ENCODE data around the gene FER. TPM values are rescaled to one million over a fixed set of nuclear protein-coding genes. Genes with fewer than 3 reads are reported as not detected.

The FER gene
- total and polyA plus RNA-seq, 2 of the 8 experiments (the other 6 are each of a cell fraction or from before 2014, with no cell fraction given): 1.3 to 15.8 TPM

DNA sequence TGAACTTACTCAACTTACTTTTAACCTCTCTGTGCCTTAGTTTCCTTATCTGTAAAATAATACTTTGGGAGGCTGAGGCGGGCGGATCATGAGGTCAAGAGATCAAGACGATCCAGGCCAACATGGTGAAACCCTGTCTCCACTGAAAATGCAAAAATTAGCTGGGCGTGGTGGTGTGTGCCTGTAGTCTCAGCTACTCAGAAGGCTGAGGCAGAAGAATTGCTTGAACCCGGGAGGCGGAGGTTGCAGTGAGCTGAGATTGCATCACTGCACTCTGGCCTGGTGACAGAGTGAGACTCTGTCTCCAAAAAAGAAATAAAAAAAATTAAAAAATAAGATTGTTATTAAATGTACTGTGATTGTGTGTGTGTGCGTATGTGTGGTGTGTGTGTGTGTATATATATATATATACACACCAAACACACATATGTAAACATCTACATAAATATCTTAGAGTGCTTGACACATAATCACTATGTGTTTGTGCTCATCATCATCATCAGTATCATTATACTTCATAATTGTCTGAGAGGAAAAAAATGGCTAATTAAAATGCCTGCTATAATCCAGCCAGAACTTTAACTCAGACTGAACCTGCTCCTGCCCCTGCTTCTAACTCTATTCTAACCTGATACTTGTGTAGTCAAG lies 312.8 kb downstream of the FER start:
- Histone ChIP-seq H2AK5ac (ENCODE audit: low read depth, low read length) (no peak overlapping the region), H3K79me2 (ENCODE audit: control insufficient read depth in 1 of 2, insufficient read depth in 2 of 2, low read length in 2 of 2) (no peaks in the 10 kb centered on the region), H3K18ac (ENCODE audit: extremely low read depth, low read length) (no peak overlapping the region), H3K36me3 (ENCODE audit: control insufficient read depth in 2 of 4, insufficient read depth in 4 of 4, low read length in 3 of 4) (no peaks in the 10 kb centered on the region), H2BK120ac (replicated peaks; ENCODE audit: low read depth, low read length) (no peak overlapping the region), H3K9ac (replicated peaks in 1 of 4; ENCODE audit: extremely low read depth in 1 of 4, low read depth in 3 of 4, low read length in 3 of 4) (no peak overlapping the region), H3K56ac (replicated peaks; ENCODE audit: insufficient read length, low read depth, low read length) (no peak overlapping the region), H4K8ac (ENCODE audit: extremely low read depth, insufficient read depth, low read length) (no peak overlapping the region), H3K27ac (ENCODE audit: low read depth, low read length) (no peak overlapping the region), H3K4me3 (ENCODE audit: extremely low read depth in 1 of 4, insufficient read depth in 2 of 4, low read depth in 3 of 4, low read length in 4 of 4) (no peak overlapping the region), H4K91ac (replicated peaks; ENCODE audit: insufficient read length, low read length) (no peak overlapping the region), H3K27me3 (replicated peaks in 1 of 4; ENCODE audit: control insufficient read depth in 3 of 4, extremely low read depth in 1 of 4, insufficient read depth in 3 of 4, low read length in 3 of 4) (no peaks in the 10 kb centered on the region), H2BK12ac (ENCODE audit: low read depth, low read length) (no peak overlapping the region), H3K23ac (ENCODE audit: insufficient read length) (no peak overlapping the region), H2BK5ac (ENCODE audit: low read depth, low read length) (no peak overlapping the region), H3K9me3 (ENCODE audit: insufficient read depth in 2 of 2, low read depth in 1 of 2, low read length in 1 of 2) (no peaks in the 10 kb centered on the region), H3K79me1 (ENCODE audit: low read depth, low read length) (no peaks in the 10 kb centered on the region), H4K5ac (ENCODE audit: insufficient read length, low read depth, low read length) (no peak overlapping the region), H2BK20ac (ENCODE audit: low read length) (no peak overlapping the region), H3K4ac (replicated peaks; ENCODE audit: insufficient read length, low read depth, low read length) (no peak overlapping the region), H3K14ac (ENCODE audit: insufficient read length) (no peak overlapping the region), H2BK15ac (ENCODE audit: low read length) (no peak overlapping the region), H3K23me2 (ENCODE audit: low read depth, low read length) (no peaks in the 10 kb centered on the region), H3K4me1 (replicated peaks in 1 of 4; ENCODE audit: control insufficient read depth in 3 of 4, insufficient read depth in 4 of 4, low read length in 3 of 4) (no peaks in the 10 kb centered on the region), H2AFZ (ENCODE audit: low read length) (no peak overlapping the region), H4K20me1 (replicated peaks in 1 of 2; ENCODE audit: control insufficient read depth in 1 of 2, insufficient read depth in 2 of 2, low read length in 2 of 2) (no peaks in the 10 kb centered on the region), H3K4me2 (ENCODE audit: insufficient read depth in 1 of 2, low read depth in 2 of 2, low read length in 2 of 2) (no peak overlapping the region)
- POLR2A ChIA-PET (ENCODE audit: partially characterized antibody): no interaction called here
- FAIRE-seq (no peak), DNase-seq (ENCODE audit: low read depth in 1 of 2, low spot score in 2 of 2) (no peak)
- no peak for TF ChIP-seq NANOG (IDR thresholded peaks at IDR 0.05; ENCODE audit: insufficient read depth, low read depth, low read length, poor library complexity, severe bottlenecking)
- no peak for TF ChIP-seq RFX5 (IDR thresholded peaks at IDR 0.05; ENCODE audit: borderline replicate concordance, low read depth, low read length)
- no peak for TF ChIP-seq NRF1 (IDR thresholded peaks at IDR 0.05; ENCODE audit: low read depth, low read length)
- no peak for TF ChIP-seq JUND (IDR thresholded peaks at IDR 0.05; ENCODE audit: low read length)
- no peak for TF ChIP-seq CHD1 (IDR thresholded peaks at IDR 0.05; ENCODE audit: low read depth, low read length)
- TF ChIP-seq, protein P1, sequence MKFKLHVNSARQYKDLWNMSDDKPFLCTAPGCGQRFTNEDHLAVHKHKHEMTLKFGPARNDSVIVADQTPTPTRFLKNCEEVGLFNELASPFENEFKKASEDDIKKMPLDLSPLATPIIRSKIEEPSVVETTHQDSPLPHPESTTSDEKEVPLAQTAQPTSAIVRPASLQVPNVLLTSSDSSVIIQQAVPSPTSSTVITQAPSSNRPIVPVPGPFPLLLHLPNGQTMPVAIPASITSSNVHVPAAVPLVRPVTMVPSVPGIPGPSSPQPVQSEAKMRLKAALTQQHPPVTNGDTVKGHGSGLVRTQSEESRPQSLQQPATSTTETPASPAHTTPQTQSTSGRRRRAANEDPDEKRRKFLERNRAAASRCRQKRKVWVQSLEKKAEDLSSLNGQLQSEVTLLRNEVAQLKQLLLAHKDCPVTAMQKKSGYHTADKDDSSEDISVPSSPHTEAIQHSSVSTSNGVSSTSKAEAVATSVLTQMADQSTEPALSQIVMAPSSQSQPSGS (IDR thresholded peaks at IDR 0.05; ENCODE audit: low read length): no peak
- TF ChIP-seq, protein P2, sequence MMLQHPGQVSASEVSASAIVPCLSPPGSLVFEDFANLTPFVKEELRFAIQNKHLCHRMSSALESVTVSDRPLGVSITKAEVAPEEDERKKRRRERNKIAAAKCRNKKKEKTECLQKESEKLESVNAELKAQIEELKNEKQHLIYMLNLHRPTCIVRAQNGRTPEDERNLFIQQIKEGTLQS (IDR thresholded peaks at IDR 0.05; ENCODE audit: insufficient read depth, low read depth, low read length): no peak
- no peak for TF ChIP-seq POLR2A (IDR thresholded peaks at IDR 0.05; ENCODE audit: control extremely low read depth in 1 of 2, low read depth in 2 of 2, low read length in 2 of 2)
- no peak for TF ChIP-seq CEBPB (IDR thresholded peaks at IDR 0.05; ENCODE audit: low read depth, low read length)
- no peak for TF ChIP-seq GTF2F1 (IDR thresholded peaks at IDR 0.05; ENCODE audit: borderline replicate concordance, low read depth, low read length)
- TF ChIP-seq SUZ12 (IDR thresholded peaks at IDR 0.05; ENCODE audit: low read length): no peak
- no peak for TF ChIP-seq CTBP2 (IDR thresholded peaks at IDR 0.05; ENCODE audit: borderline replicate concordance, insufficient read depth, insufficient read length, low read length)
- CTCF ChIA-PET (ENCODE audit: partially characterized antibody): interaction anchor here (0.6 to 0.7 kb wide), 3 partner anchors 8 to 610 kb away, joined by 3 to 4 read pairs (median 3); no protein-coding TSS in a partner anchor
- WGBS, 2 experiments (ENCODE audit: extremely low coverage in 1 of 2, insufficient coverage in 1 of 2, insufficient read length in 1 of 2, insufficient replicate concordance in 2 of 2, low coverage in 1 of 2, low lambda C conversion rate in 2 of 2, missing lambda C conversion rate in 1 of 2): 94 to 100% methylated on average over 1 to 7 of the region's 7 CpGs
